PFSK-1 (cell line): ENCODE results near the gene SF3A1.

Experiments
- FOXP2 ChIP-seq: optimal IDR thresholded peaks from 2 replicates; pipeline ENCODE3; 2011; ENCODE audit warnings: borderline replicate concordance, control low read depth, inconsistent platforms; ENCODE audit not compliant: insufficient read depth; ENCODE audit errors: extremely low read length, extremely low read depth
- POLR2AphosphoS5 ChIP-seq: IDR thresholded peaks from 2 replicates; pipeline ENCODE4 v1.6.1; 2012; ENCODE audit warnings: low read depth, mild to moderate bottlenecking, control low read depth, low read length, moderate library complexity
- REST ChIP-seq, 2 experiments: IDR thresholded peaks; 2 replicates each; pipeline versions ENCODE4 v1.6.1 to v1.8.0; 2011 to 2012; ENCODE audit warnings: low read depth in 2 of 2, low read length in 2 of 2, control low read depth in 1 of 2, inconsistent platforms in 1 of 2, mild to moderate bottlenecking in 1 of 2, moderate library complexity in 1 of 2; ENCODE audit not compliant: insufficient read depth in 1 of 2
- SIN3A ChIP-seq: IDR thresholded peaks from 2 replicates; pipeline ENCODE4 v1.6.1; 2012; ENCODE audit warnings: mild to moderate bottlenecking, low read length, moderate library complexity, borderline replicate concordance; ENCODE audit not compliant: insufficient read depth
- TAF1 ChIP-seq: IDR thresholded peaks from 2 replicates; pipeline ENCODE4 v1.6.1; 2012; ENCODE audit warnings: low read length, control low read depth, borderline replicate concordance; ENCODE audit not compliant: insufficient read depth

The SF3A1 gene

GRCh38 chr22:30328466-30329049 is 28.1 kb downstream of the SF3A1 start:
- TF ChIP-seq TAF1 (no peak), POLR2AphosphoS5 (no peak), REST (IDR thresholded peaks at IDR 0.05; ENCODE audit: insufficient read depth in 1 of 2, low read depth in 2 of 2, low read length in 2 of 2) (no peak), SIN3A (no peak), FOXP2 (no peak)

- TF ChIP-seq TAF1 (no peak), SIN3A (no peak), REST (IDR thresholded peaks at IDR 0.05; ENCODE audit: insufficient read depth in 1 of 2, low read depth in 2 of 2, low read length in 2 of 2) (no peak), FOXP2 (no peak), POLR2AphosphoS5 (no peak)
Measured at GRCh38 chr22:30327864-30328345, 28.8 kb downstream of the SF3A1 start.

- TF ChIP-seq POLR2AphosphoS5 (no peak), TAF1 (no peak)
Measured at GRCh38 chr22:30326706-30327362, 29.9 kb downstream of the SF3A1 start, which contains the start of gene TBC1D10A. TBC1D10A (minus strand) TSS chr22:30326941; CDS start chr22:30326881, 60 bp downstream.

- TF ChIP-seq REST (IDR thresholded peaks at IDR 0.05; ENCODE audit: insufficient read depth in 1 of 2, low read depth in 2 of 2, low read length in 2 of 2) = no peak
- TF ChIP-seq TAF1 = no peak
- no peak for TF ChIP-seq FOXP2
- TF ChIP-seq SIN3A = no peak
- no peak for TF ChIP-seq POLR2AphosphoS5
Measured at GRCh38 chr22:30326255-30326705, 30.4 kb downstream of the SF3A1 start.

GRCh38 chr22:30325724-30326254 is 30.9 kb downstream of the SF3A1 start:
- TF ChIP-seq REST (IDR thresholded peaks at IDR 0.05; ENCODE audit: insufficient read depth in 1 of 2, low read depth in 2 of 2, low read length in 2 of 2) (no peak), TAF1 (no peak), FOXP2 (no peak), POLR2AphosphoS5 (no peak), SIN3A (no peak)
